PC-3 (cell line): ENCODE measurements around the gene DLG1. TPM values are rescaled to one million over a fixed set of nuclear protein-coding genes. Genes with fewer than 3 reads are reported as not detected.

Experiments used
- ATAC-seq: fragments of 200-7000 bp; cut with Tn5 transposase; 2 replicates; pipeline ENCODE4 v1.9.1; 2020; ENCODE audit warnings: mild to moderate bottlenecking, moderate library complexity
- BruUV-seq: library from RNA; stranded (reverse); fragments of 400-500 nt; replicated peaks from 2 replicates; lab custom pipeline; 2021; lab: Mats Ljungman, UMichigan
- CTCF ChIA-PET: fragments of 300-600 bp; sonication (Branson Sonifier 250); formaldehyde crosslinking; loops from one replicate; lab custom pipeline; 2022; ENCODE audit warnings: antibody characterized with exemption; lab: Charles Lee
- POLR2A ChIA-PET: fragments of 300-600 bp; sonication (Branson Sonifier 250); formaldehyde crosslinking; loops from one replicate; lab custom pipeline; 2022; ENCODE audit warnings: antibody characterized with exemption; ENCODE audit not compliant: unreplicated experiment; lab: Charles Lee
- DNase-seq: peaks from one replicate; pipeline ENCODE4 v3.0.0-alpha.2; 2015
- H2AFZ ChIP-seq: fragments of 300-600 bp; sonication (generic); 2 replicates; pipeline ENCODE4 v1.6.0; 2016; ENCODE audit warnings: antibody characterized with exemption, low read length
- H3F3A ChIP-seq: fragments of 300-600 bp; sonication (generic); one replicate; pipeline ENCODE4 v1.6.0; 2017; ENCODE audit warnings: antibody characterized with exemption, low read length, control low read depth, mild to moderate bottlenecking; ENCODE audit not compliant: unreplicated experiment
- H3K27ac ChIP-seq: fragments of 300-600 bp; sonication (generic); 2 replicates; pipeline ENCODE4 v1.5.1; 2016; ENCODE audit warnings: mild to moderate bottlenecking, low read length
- H3K27me3 ChIP-seq: fragments of 300-600 bp; sonication (generic); 2 replicates; pipeline ENCODE4 v1.6.1; 2016; ENCODE audit warnings: low read length, mixed read lengths
- H3K36me3 ChIP-seq: fragments of 300-600 bp; sonication (generic); 2 replicates; pipeline ENCODE4 v1.6.1; 2016; ENCODE audit warnings: low read depth, mixed run types, low read length, mixed read lengths
- H3K4me1 ChIP-seq: fragments of 300-600 bp; sonication (generic); 2 replicates; pipeline ENCODE4 v1.5.1; 2016; ENCODE audit warnings: low read length; ENCODE audit not compliant: insufficient read depth
- H3K4me2 ChIP-seq: fragments of 300-600 bp; sonication (generic); 2 replicates; pipeline ENCODE4 v1.6.0; 2016; ENCODE audit warnings: low read length
- H3K4me3 ChIP-seq: fragments of 300-600 bp; sonication (generic); 2 replicates; pipeline ENCODE4 v1.5.1; 2016; ENCODE audit warnings: mild to moderate bottlenecking, low read length, mixed read lengths
- H3K79me2 ChIP-seq: fragments of 300-600 bp; sonication (generic); 2 replicates; pipeline ENCODE4 v1.6.1; 2017; ENCODE audit warnings: low read length, mixed read lengths
- H3K9ac ChIP-seq: fragments of 300-600 bp; sonication (generic); 2 replicates; pipeline ENCODE4 v1.6.0; 2016; ENCODE audit warnings: mild to moderate bottlenecking, low read length
- H3K9me2 ChIP-seq: fragments of 300-600 bp; sonication (generic); replicated peaks from 2 replicates; pipeline ENCODE4 v1.6.1; 2016; ENCODE audit warnings: mixed run types, low read length, mixed read lengths
- H3K9me3 ChIP-seq: fragments of 300-600 bp; sonication (generic); 2 replicates; pipeline ENCODE4 v1.6.1; 2016; ENCODE audit warnings: low read length, mixed read lengths
- H4K20me1 ChIP-seq: fragments of 300-600 bp; sonication (generic); 2 replicates; pipeline ENCODE4 v1.6.1; 2016; ENCODE audit warnings: low read length, mixed read lengths
- EZH2 ChIP-seq: fragments of 300-600 bp; sonication (generic); IDR thresholded peaks from one replicate; pipeline ENCODE4 v1.6.1; 2017; ENCODE audit warnings: antibody characterized with exemption, mild to moderate bottlenecking, low read length; ENCODE audit not compliant: unreplicated experiment
- EZH2phosphoT487 ChIP-seq: fragments of 300-600 bp; sonication (generic); IDR thresholded peaks from 2 replicates; pipeline ENCODE4 v1.6.1; 2018; ENCODE audit warnings: mild to moderate bottlenecking, antibody characterized with exemption, low read length, borderline replicate concordance
- intact Hi-C: fragments of 100-400 bp; cut with micrococcal nuclease; formaldehyde crosslinking; loops from 2 replicates; pipeline ENCODE4 v1.9.0; 2023
- total RNA-seq: library from RNA; depleted of rRNA; stranded (reverse); fragments of >200 nt; gene quantifications from 2 replicates; pipeline ENCODE4 v1.2.3, GENCODE V29; 2014
- TF ChIP-seq, protein P1 (sequence below): fragments of 300-600 bp; sonication (generic); conservative IDR thresholded peaks from 2 replicates; pipeline ENCODE4 v1.5.1; 2017; ENCODE audit warnings: antibody characterized with exemption, low read depth, mild to moderate bottlenecking, low read length

Gene DLG1
- total RNA-seq, 1 experiment from 2014 or later = 60.8 TPM

- H3K27ac ChIP-seq = no peak overlapping the region
- no peaks in the 10 kb centered on the region for H3K27me3 ChIP-seq
- no peaks in the 10 kb centered on the region for H3K79me2 ChIP-seq
- ChIA-PET POLR2A (no interaction called here), CTCF (interaction anchor here (0.6 kb wide), 1 partner anchor 165 kb away, joined by 3 read pairs; no protein-coding TSS in a partner anchor)
- no peak overlapping the region for H3K4me3 ChIP-seq
- H2AFZ ChIP-seq = no peak overlapping the region
- no peaks in the 10 kb centered on the region for H3F3A ChIP-seq
- ATAC-seq (no peak), DNase-seq (no peak)
- H3K9me2 ChIP-seq = no peaks in the 10 kb centered on the region
- intact Hi-C loops = no loop called here
- no peak overlapping the region for H3K4me2 ChIP-seq
- H3K9ac ChIP-seq = no peak overlapping the region
- no peaks in the 10 kb centered on the region for H3K36me3 ChIP-seq
- H3K4me1 ChIP-seq = peaks cover 3% of the 10 kb centered on the region
- no peaks in the 10 kb centered on the region for H4K20me1 ChIP-seq
- H3K9me3 ChIP-seq = no peaks in the 10 kb centered on the region
- TF ChIP-seq, protein P1, sequence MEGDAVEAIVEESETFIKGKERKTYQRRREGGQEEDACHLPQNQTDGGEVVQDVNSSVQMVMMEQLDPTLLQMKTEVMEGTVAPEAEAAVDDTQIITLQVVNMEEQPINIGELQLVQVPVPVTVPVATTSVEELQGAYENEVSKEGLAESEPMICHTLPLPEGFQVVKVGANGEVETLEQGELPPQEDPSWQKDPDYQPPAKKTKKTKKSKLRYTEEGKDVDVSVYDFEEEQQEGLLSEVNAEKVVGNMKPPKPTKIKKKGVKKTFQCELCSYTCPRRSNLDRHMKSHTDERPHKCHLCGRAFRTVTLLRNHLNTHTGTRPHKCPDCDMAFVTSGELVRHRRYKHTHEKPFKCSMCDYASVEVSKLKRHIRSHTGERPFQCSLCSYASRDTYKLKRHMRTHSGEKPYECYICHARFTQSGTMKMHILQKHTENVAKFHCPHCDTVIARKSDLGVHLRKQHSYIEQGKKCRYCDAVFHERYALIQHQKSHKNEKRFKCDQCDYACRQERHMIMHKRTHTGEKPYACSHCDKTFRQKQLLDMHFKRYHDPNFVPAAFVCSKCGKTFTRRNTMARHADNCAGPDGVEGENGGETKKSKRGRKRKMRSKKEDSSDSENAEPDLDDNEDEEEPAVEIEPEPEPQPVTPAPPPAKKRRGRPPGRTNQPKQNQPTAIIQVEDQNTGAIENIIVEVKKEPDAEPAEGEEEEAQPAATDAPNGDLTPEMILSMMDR = no peak
- TF ChIP-seq EZH2phosphoT487 (no peak), EZH2 (no peak)
- no TSS peak for BruUV-seq
Measured at GRCh38 chr3:197345390-197345789, 47.0 kb upstream of the DLG1 start.

DNA sequence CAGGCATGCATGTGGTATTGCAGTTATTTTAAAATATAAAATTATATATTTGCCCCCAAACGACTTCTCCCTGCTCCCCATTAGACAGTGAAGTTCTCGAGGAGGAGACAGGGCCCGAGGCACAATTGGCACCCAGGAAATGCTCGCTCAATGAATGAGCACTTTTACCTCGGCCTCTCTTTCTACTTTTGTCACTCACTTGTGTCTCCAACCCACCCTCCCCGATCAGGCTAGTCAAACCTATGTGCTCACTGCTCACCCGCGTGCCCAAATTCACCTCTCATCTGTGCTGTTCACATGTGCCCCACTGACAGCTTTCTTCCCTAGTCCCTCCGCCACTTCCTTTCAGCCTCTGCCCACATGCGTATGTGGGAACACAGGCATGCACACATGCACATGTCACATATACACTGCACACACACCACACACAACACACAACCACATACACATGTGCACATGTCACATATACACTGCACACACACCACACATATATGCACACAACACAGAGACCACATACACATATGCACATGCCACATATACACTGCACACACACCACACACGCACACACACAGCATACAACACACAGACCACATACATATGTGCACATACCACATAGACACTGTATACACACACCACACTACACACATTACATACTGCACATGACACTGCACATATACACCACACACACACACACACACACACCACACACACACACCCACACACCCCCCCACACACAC is 46.3 kb upstream of the DLG1 start:
- no peaks in the 10 kb centered on the region for H3K9me3 ChIP-seq
- no peaks in the 10 kb centered on the region for H4K20me1 ChIP-seq
- no peak for DNase-seq
- no peak overlapping the region for H3K27ac ChIP-seq
- H3K79me2 ChIP-seq = no peaks in the 10 kb centered on the region
- intact Hi-C loops = no loop called here
- no peak overlapping the region for H3K4me3 ChIP-seq
- H3K27me3 ChIP-seq = no peaks in the 10 kb centered on the region
- ATAC-seq = no peak
- no peak for TF ChIP-seq EZH2phosphoT487
- TF ChIP-seq, protein P1 = no peak
- no peak for TF ChIP-seq EZH2
- H3K9me2 ChIP-seq = no peaks in the 10 kb centered on the region
- H3K9ac ChIP-seq = no peak overlapping the region
- no peaks in the 10 kb centered on the region for H3K36me3 ChIP-seq
- no TSS peak for BruUV-seq
- ChIA-PET CTCF (interaction anchor here (0.6 kb wide), 1 partner anchor 165 kb away, joined by 3 read pairs; no protein-coding TSS in a partner anchor), POLR2A (no interaction called here)
- H3K4me2 ChIP-seq = no peak overlapping the region
- no peak overlapping the region for H2AFZ ChIP-seq
- H3F3A ChIP-seq = no peaks in the 10 kb centered on the region
- H3K4me1 ChIP-seq = peaks cover 9% of the 10 kb centered on the region

- POLR2A ChIA-PET = no interaction called here
- Histone ChIP-seq H3F3A (no peaks in the 10 kb centered on the region), H3K79me2 (no peaks in the 10 kb centered on the region), H3K9ac (no peak overlapping the region), H3K36me3 (no peaks in the 10 kb centered on the region), H3K4me3 (no peak overlapping the region), H3K9me3 (no peaks in the 10 kb centered on the region), H3K27ac (no peak overlapping the region), H4K20me1 (no peaks in the 10 kb centered on the region), H3K4me2 (no peak overlapping the region), H3K4me1 (peaks cover 15% of the 10 kb centered on the region), H3K9me2 (no peaks in the 10 kb centered on the region), H3K27me3 (no peaks in the 10 kb centered on the region), H2AFZ (no peak overlapping the region)
- ATAC-seq = no peak
- CTCF ChIA-PET = no interaction called here
- BruUV-seq = no TSS peak
- TF ChIP-seq, protein P1 = no peak
- TF ChIP-seq EZH2phosphoT487 (no peak), EZH2 (no peak)
- intact Hi-C loops = no loop called here
- DNase-seq = no peak
Measured at GRCh38 chr3:197343656-197344408, 45.4 kb upstream of the DLG1 start.
